Left renal cortex interstitium (tissue), 4 donors: ENCODE results near the gene OR4C11. TPM values are rescaled to one million over a fixed set of nuclear protein-coding genes. Genes with fewer than 3 reads are reported as not detected.

Experiments used
- DNase-seq, 4 donors: peaks; one replicate each; pipeline ENCODE4 v3.0.0-alpha.2; 2013; ENCODE audit warnings: low read depth in 4 of 4, low spot score in 2 of 4, missing footprints in 1 of 4
- polyA plus RNA-seq, 4 donors: library from polyadenylated mRNA; unstranded; fragments of 120-200 nt; gene quantifications; one replicate each; pipeline ENCODE4 v1.2.1, GENCODE V29; 2013; ENCODE audit not compliant: insufficient read length in 4 of 4

OR4C11 gene, protein sequence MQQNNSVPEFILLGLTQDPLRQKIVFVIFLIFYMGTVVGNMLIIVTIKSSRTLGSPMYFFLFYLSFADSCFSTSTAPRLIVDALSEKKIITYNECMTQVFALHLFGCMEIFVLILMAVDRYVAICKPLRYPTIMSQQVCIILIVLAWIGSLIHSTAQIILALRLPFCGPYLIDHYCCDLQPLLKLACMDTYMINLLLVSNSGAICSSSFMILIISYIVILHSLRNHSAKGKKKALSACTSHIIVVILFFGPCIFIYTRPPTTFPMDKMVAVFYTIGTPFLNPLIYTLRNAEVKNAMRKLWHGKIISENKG
- polyA plus RNA-seq, result not detected

DNA sequence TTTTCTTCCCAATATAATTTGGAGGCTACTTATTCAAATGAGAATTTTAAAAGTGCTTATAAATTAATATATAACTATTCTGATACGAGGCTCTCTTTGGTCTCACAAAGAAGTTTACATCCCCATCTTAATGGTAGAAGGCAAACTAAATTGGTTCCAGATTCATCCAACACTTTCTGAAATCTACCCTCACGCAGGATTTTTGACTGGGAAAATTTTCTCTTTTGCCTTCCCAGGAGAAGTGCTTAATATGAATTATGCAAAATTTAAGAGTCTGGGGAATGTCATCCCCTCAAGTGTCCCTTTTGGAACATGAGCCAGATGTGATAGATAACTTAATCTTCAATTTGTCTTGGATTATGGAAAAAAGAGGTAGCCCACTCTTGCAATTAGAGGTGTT is at the start of gene OR4C11:
Gene OR4C11, minus strand, starts transcription at position 101 of the 400 bp plus-strand sequence. CDS start 3,272 bp downstream, outside the sequence.
- no peak for DNase-seq

DNA sequence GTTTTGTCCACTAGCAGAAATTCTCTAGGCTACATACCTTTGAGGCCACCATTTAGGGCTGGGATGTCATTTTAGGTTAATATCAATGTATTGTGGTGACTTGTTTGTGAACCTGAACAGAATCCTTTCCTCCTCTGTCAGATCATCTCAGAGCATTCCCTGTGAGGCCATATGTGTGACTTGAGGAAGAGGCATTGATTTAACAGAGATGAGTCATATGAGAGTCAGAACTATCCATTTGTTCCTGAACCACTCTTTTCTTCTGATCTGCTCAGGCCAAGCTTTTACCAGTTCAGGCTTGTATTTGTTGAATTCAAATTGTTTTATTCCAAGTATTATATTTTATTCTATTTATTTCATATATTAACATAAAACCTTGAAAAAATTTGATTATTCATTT is 47.7 kb upstream of the OR4C11 start:
- no peak for DNase-seq

DNA sequence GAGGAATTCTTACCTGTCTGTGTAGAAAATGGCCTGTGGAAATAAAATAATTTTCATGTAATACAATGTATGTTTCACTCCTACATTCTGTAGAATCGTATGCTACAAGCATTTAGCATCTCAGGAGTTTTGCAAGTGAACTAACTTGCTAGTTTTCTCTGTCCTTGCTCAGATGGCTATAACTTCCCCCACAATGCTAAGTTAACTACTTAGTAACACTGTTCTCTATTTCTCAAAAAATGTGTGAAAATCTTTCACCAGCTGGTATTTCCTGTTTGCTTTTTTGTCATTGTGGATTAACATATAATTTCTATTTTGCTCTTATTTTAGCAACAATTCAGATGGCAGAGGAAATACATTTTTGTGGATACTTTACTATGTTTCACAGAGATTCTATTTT is 45.1 kb upstream of the OR4C11 start:
- no peak for DNase-seq

DNA sequence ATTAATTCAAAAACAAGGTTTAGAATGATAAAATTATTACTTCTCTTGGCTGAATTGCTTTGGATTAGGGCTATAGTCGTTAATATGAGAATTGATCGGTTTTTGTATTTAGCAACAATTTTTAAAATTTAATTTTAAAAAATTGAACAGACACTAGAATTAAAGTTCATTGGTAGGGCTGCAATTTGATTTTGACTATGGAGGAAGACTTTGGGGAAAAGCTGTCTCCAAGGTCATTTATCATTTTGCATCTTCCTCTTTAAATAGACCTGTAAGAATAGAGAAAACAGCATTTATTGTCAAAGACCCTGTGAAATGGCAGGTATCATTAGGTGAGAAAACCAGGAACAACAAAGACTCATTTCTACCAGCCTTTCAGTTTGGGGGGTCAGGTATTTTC is 40.6 kb upstream of the OR4C11 start, which contains the start of gene OR4S2:
Gene OR4S2, plus strand, starts transcription at position 301 of the 400 bp plus-strand sequence. CDS start 2,577 bp downstream, outside the sequence.
- no peak for DNase-seq

DNA sequence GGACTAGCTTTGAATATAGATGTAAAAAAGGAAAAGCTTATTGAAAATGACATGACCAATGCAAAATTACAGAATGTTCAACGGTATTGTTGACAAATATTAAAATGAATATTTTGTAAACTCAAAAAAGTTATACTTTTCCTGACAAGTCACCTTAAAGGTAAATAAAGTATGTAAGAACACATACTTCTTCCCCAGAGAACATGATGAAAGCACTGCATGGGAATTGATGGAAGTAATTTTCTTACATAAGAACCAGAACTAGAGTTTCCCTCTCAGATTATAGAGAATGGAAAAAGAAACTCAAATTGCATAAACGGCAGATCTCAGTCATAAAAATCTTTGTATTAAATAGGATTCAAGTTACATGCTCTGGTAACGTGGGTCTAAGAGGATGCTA is 27.4 kb upstream of the OR4C11 start, which contains the start of gene OR4P4:
Gene OR4P4, plus strand, starts transcription at position 301 of the 400 bp plus-strand sequence.
- no peak for DNase-seq

DNA sequence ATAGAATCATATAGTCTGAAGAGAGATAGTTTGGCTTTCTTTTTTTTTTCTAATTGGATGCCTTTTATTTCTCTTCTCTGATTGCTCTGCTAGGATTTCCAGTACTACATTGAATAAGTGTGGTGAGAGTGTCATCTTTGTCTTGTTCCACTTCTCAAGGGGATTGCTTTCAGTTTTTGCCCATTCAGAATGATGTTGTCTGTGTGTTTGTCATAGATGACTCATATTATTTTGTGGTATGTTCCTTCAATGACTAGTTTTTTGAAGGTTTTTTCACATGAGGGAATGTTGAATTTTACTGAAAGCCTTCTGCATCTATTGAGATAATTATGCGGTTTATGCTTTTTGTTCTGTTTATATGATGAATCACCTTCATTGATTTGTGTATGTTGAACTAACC is 17.1 kb upstream of the OR4C11 start:
- DNase-seq, result no peak

DNA sequence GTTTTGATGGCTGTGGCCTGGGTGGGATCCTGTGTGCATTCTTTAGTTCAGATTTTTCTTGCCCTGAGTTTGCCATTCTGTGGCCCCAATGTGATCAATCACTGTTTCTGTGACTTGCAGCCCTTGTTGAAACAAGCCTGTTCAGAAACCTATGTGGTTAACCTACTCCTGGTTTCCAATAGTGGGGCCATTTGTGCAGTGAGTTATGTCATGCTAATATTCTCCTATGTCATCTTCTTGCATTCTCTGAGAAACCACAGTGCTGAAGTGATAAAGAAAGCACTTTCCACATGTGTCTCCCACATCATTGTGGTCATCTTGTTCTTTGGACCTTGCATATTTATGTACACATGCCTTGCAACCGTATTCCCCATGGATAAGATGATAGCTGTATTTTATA is 34.9 kb downstream of the OR4C11 start:
- DNase-seq, result no peak

DNA sequence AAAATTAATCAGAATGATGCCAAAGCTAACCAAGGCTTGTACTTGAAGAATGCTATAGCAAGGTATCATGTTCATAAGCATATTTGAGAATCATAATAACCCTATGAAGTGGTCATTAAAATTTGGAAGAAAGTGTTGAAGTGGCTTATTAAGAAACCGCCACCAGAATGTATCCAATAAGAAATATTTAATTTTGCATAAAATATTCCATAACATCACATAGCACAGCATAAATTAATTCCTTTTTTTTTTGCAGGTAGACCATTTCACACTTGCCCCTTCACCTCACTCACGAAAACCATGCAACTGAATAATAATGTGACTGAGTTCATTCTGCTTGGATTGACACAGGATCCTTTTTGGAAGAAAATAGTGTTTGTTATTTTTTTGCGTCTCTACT is 35.6 kb downstream of the OR4C11 start, which contains the start of gene OR4C16:
Gene OR4C16, plus strand, starts transcription at position 301 of the 400 bp plus-strand sequence. Its CDS starts 0 bp downstream, at position 301.
- DNase-seq, result no peak

DNA sequence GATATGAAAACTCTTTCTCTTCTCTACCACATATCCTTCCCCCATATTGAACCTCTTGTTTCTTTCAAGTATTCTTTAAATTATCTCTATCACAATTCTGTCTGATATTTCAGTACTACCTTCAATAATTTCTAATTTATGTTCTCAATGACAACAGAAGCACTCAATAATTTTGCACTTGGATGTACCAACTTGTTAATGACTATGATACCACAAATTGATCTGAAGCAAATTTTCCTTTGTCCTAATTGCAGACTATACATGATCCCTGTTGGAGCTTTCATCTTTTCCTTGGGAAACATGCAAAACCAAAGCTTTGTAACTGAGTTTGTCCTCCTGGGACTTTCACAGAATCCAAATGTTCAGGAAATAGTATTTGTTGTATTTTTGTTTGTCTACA is 53.3 kb downstream of the OR4C11 start, which contains the start of gene OR4C15:
Gene OR4C15, plus strand, starts transcription at position 301 of the 400 bp plus-strand sequence. Its CDS starts 0 bp downstream, at position 301.
- DNase-seq, result no peak

Other genes with a start within 250 kb of the OR4C11 start
- not detected for gene OR4A15, start 239.7 kb downstream of the OR4C11 start, polyA plus RNA-seq
- gene OR4C15, start 53.2 kb downstream of the OR4C11 start, polyA plus RNA-seq, result not detected
- gene OR4C16, start 35.5 kb downstream of the OR4C11 start, polyA plus RNA-seq, result not detected
- under 1 TPM; 0.08 to 0.17 (median 0.12) TPM for gene OR4P4, start 27.5 kb upstream of the OR4C11 start, polyA plus RNA-seq
- not detected for gene OR4S2, start 40.7 kb upstream of the OR4C11 start, polyA plus RNA-seq
- not detected for gene OR4C6, start 54.6 kb upstream of the OR4C11 start, polyA plus RNA-seq
- not detected for gene OR5D13, start 165.8 kb upstream of the OR4C11 start, polyA plus RNA-seq
- gene OR5D14, start 187.9 kb upstream of the OR4C11 start, polyA plus RNA-seq, result not detected
- not detected for gene OR5L1, start 203.7 kb upstream of the OR4C11 start, polyA plus RNA-seq
- gene OR5D18, start 212.0 kb upstream of the OR4C11 start, polyA plus RNA-seq, result not detected
- gene OR5L2, start 219.6 kb upstream of the OR4C11 start, polyA plus RNA-seq, result not detected
- gene OR5D16, start 231.1 kb upstream of the OR4C11 start, polyA plus RNA-seq, result not detected